Measurements from ENCODE around the gene DMRTB1. TPM values are rescaled to one million over a fixed set of nuclear protein-coding genes. Genes with fewer than 3 reads are reported as not detected.
A peak's percentile ranks its signal among the peaks of the same experiment; 100 is the strongest.

Gene DMRTB1
- total and polyA plus RNA-seq, 2 of the 8 experiments (the other 6 are each of a cell fraction or from before 2014, with no cell fraction given): 0.06 to 0.35 TPM

GRCh38 chr1:53416269-53416813 is 42.9 kb upstream of the DMRTB1 start:
- H3K79me2 ChIP-seq (ENCODE audit: control insufficient read depth in 1 of 2, insufficient read depth in 2 of 2, low read length in 2 of 2): no peaks in the 10 kb centered on the region
- no peaks in the 10 kb centered on the region; a peak in 2 of 7 replicates for H3K27me3 ChIP-seq (replicated peaks in 1 of 4; ENCODE audit: control insufficient read depth in 3 of 4, extremely low read depth in 1 of 4, insufficient read depth in 3 of 4, low read length in 3 of 4)
- H3K18ac ChIP-seq (ENCODE audit: extremely low read depth, low read length): no peak overlapping the region
- no peak overlapping the region for H3K27ac ChIP-seq (ENCODE audit: low read depth, low read length)
- H3K4ac ChIP-seq (replicated peaks; ENCODE audit: insufficient read length, low read depth, low read length): no peak overlapping the region
- 79% methylated on average over 4 of the region's 4 CpGs; no CpG with 5 or more reads in 1 of the 2 experiments for WGBS, 2 experiments (ENCODE audit: extremely low coverage in 1 of 2, insufficient coverage in 1 of 2, insufficient read length in 1 of 2, insufficient replicate concordance in 2 of 2, low coverage in 1 of 2, low lambda C conversion rate in 2 of 2, missing lambda C conversion rate in 1 of 2)
- no peaks in the 10 kb centered on the region for H4K20me1 ChIP-seq (replicated peaks in 1 of 2; ENCODE audit: control insufficient read depth in 1 of 2, insufficient read depth in 2 of 2, low read length in 2 of 2)
- no peak overlapping the region for H4K91ac ChIP-seq (replicated peaks; ENCODE audit: insufficient read length, low read length)
- H3K9me3 ChIP-seq (ENCODE audit: insufficient read depth in 2 of 2, low read depth in 1 of 2, low read length in 1 of 2): peaks cover 7% of the 10 kb centered on the region in 2 experiments; a peak in 2 of 4 replicates
- no peak overlapping the region for H3K14ac ChIP-seq (ENCODE audit: insufficient read length)
- no peak overlapping the region for H2AK5ac ChIP-seq (ENCODE audit: low read depth, low read length)
- H3K23me2 ChIP-seq (ENCODE audit: low read depth, low read length): no peaks in the 10 kb centered on the region
- H3K4me2 ChIP-seq (ENCODE audit: insufficient read depth in 1 of 2, low read depth in 2 of 2, low read length in 2 of 2): peak overlapping the region; percentile 10 to 23; a peak in 3 of 4 replicates
- no peak overlapping the region for H2BK12ac ChIP-seq (ENCODE audit: low read depth, low read length)
- CTCF ChIA-PET (ENCODE audit: partially characterized antibody): no interaction called here
- POLR2A ChIA-PET (ENCODE audit: partially characterized antibody): interaction anchor here (0.6 to 1.2 kb wide), 2 partner anchors 8 to 24 kb away, joined by 3 to 4 read pairs; no protein-coding TSS in a partner anchor
- H3K56ac ChIP-seq (replicated peaks; ENCODE audit: insufficient read length, low read depth, low read length): no peak overlapping the region
- H2BK120ac ChIP-seq (replicated peaks; ENCODE audit: low read depth, low read length): no peak overlapping the region
- no peak overlapping the region for H3K23ac ChIP-seq (ENCODE audit: insufficient read length)
- no peak overlapping the region for H4K5ac ChIP-seq (ENCODE audit: insufficient read length, low read depth, low read length)
- H3K4me1 ChIP-seq (replicated peaks in 1 of 4; ENCODE audit: control insufficient read depth in 3 of 4, insufficient read depth in 4 of 4, low read length in 3 of 4): peaks cover 4 to 20% (median 11%) of the 10 kb centered on the region in 4 experiments; a peak in 6 of 7 replicates
- H2BK20ac ChIP-seq (ENCODE audit: low read length): peak overlapping the region; percentile 24; the same call in 1 of the 2 replicates
- no peak overlapping the region for H2BK5ac ChIP-seq (ENCODE audit: low read depth, low read length)
- 0 out of 8 replicates have a peak overlapping the region, but pooled peaks of 1 of the 4 experiments have one; percentile 5 for H3K4me3 ChIP-seq (ENCODE audit: extremely low read depth in 1 of 4, insufficient read depth in 2 of 4, low read depth in 3 of 4, low read length in 4 of 4)
- no peak overlapping the region for H2AFZ ChIP-seq (ENCODE audit: low read length)
- no peak overlapping the region for H3K9ac ChIP-seq (replicated peaks in 1 of 4; ENCODE audit: extremely low read depth in 1 of 4, low read depth in 3 of 4, low read length in 3 of 4)
- H3K79me1 ChIP-seq (ENCODE audit: low read depth, low read length): no peaks in the 10 kb centered on the region; the same call in 1 of the 2 replicates
- DNase-seq (ENCODE audit: low read depth in 1 of 2, low spot score in 2 of 2): no peak
- H4K8ac ChIP-seq (ENCODE audit: extremely low read depth, insufficient read depth, low read length): no peak overlapping the region
- no peaks in the 10 kb centered on the region for H3K36me3 ChIP-seq (ENCODE audit: control insufficient read depth in 2 of 4, insufficient read depth in 4 of 4, low read length in 3 of 4)
- no peak for FAIRE-seq
- H2BK15ac ChIP-seq (ENCODE audit: low read length): no peak overlapping the region
- no peak for TF ChIP-seq TCF12 (IDR thresholded peaks at IDR 0.05; ENCODE audit: low read depth, low read length)
- no peak for TF ChIP-seq JUN (IDR thresholded peaks at IDR 0.05; ENCODE audit: low read depth, low read length)
